WTC11 (cell line): ENCODE measurements around the gene ZNF516. TPM values are rescaled to one million over a fixed set of nuclear protein-coding genes. Genes with fewer than 3 reads are reported as not detected.

Experiments used
- ATAC-seq: fragments of 200-7000 bp; cut with Tn5 transposase; 2 replicates; pipeline ENCODE4 v1.10.0; 2021; ENCODE audit warnings: mild to moderate bottlenecking, moderate library complexity
- CTCF ChIA-PET: fragments of 300-600 bp; sonication (Branson Sonifier 250); formaldehyde crosslinking; loops from one replicate; lab custom pipeline; 2021; ENCODE audit warnings: antibody characterized with exemption; lab: Charles Lee
- POLR2A ChIA-PET: fragments of 350-600 bp; sonication (Branson Sonifier 250); formaldehyde crosslinking; loops from one replicate; lab custom pipeline; 2021; ENCODE audit warnings: antibody characterized with exemption; lab: Charles Lee
- DNase-seq: peaks from one replicate; pipeline ENCODE4 v3.0.0; 2021; ENCODE audit warnings: low spot score
- H3K27ac Mint-ChIP-seq: 2 replicates; pipeline ENCODE4 v1.8.0; 2021; ENCODE audit warnings: mixed read lengths
- H3K27me3 Mint-ChIP-seq: 2 replicates; pipeline ENCODE4 v1.8.0; 2021; ENCODE audit warnings: low read depth, mild to moderate bottlenecking, moderate library complexity, mixed read lengths
- H3K36me3 Mint-ChIP-seq: 2 replicates; pipeline ENCODE4 v1.8.0; 2021; ENCODE audit warnings: mixed read lengths
- H3K4me1 Mint-ChIP-seq: 2 replicates; pipeline ENCODE4 v1.8.0; 2022; ENCODE audit warnings: mixed read lengths
- H3K4me3 Mint-ChIP-seq: 2 replicates; pipeline ENCODE4 v1.8.0; 2021; ENCODE audit warnings: mild to moderate bottlenecking, moderate library complexity, mixed read lengths
- H3K9me3 Mint-ChIP-seq: 2 replicates; pipeline ENCODE4 v1.8.0; 2021; ENCODE audit warnings: mixed read lengths
- NR1H2 ChIP-seq: sonication (generic); formaldehyde crosslinking; IDR thresholded peaks from 2 replicates; pipeline ENCODE4 v1.9.0; 2021; ENCODE audit warnings: mild to moderate bottlenecking, moderate library complexity, missing genetic modification reagents
- RORB ChIP-seq: fragments of 250-450 bp; sonication (Bioruptor Pico); IDR thresholded peaks from 2 replicates; pipeline ENCODE4 v1.9.0; 2021; ENCODE audit warnings: mild to moderate bottlenecking
- TCF7 ChIP-seq: sonication (generic); formaldehyde crosslinking; IDR thresholded peaks from 2 replicates; pipeline ENCODE4 v1.8.0; 2022; ENCODE audit warnings: mild to moderate bottlenecking, low read depth, missing genetic modification reagents, moderate library complexity
- ZNF671 ChIP-seq: fragments of 250-450 bp; sonication (Bioruptor Pico); IDR thresholded peaks from 2 replicates; pipeline ENCODE4 v1.8.0; 2021; ENCODE audit warnings: mild to moderate bottlenecking
- total RNA-seq: library from RNA; stranded (reverse); gene quantifications from 3 replicates; pipeline ENCODE4 v1.2.3, GENCODE V29; 2021
- TF ChIP-seq, protein P1 (sequence below): fragments of 250-450 bp; sonication (Bioruptor Pico); IDR thresholded peaks from 2 replicates; pipeline ENCODE4 v1.9.0; 2021; ENCODE audit warnings: mild to moderate bottlenecking
- TF ChIP-seq, protein P2 (sequence below): sonication (generic); formaldehyde crosslinking; IDR thresholded peaks from 2 replicates; pipeline ENCODE4 v1.8.0; 2023; ENCODE audit warnings: mild to moderate bottlenecking, missing genetic modification reagents
- TF ChIP-seq, protein P3 (sequence below): sonication (generic); formaldehyde crosslinking; IDR thresholded peaks from 2 replicates; pipeline ENCODE4 v1.8.1; 2022; ENCODE audit warnings: low read depth, mild to moderate bottlenecking, moderate library complexity, missing genetic modification reagents, borderline replicate concordance
- TF ChIP-seq, protein P4 (sequence below): sonication (generic); formaldehyde crosslinking; IDR thresholded peaks from 2 replicates; pipeline ENCODE4 v1.8.1; 2022; ENCODE audit warnings: low read depth, missing genetic modification reagents, borderline replicate concordance
- TF ChIP-seq, protein P5 (sequence below): sonication (generic); formaldehyde crosslinking; IDR thresholded peaks from 2 replicates; pipeline ENCODE4 v1.8.1; 2022; ENCODE audit warnings: mild to moderate bottlenecking, missing genetic modification reagents, moderate library complexity, borderline replicate concordance
- TF ChIP-seq, protein P6 (sequence below): sonication (generic); formaldehyde crosslinking; IDR thresholded peaks from 2 replicates; pipeline ENCODE4 v1.8.1; 2023; ENCODE audit warnings: mild to moderate bottlenecking, missing genetic modification reagents, borderline replicate concordance
- TF ChIP-seq, protein P7 (sequence below): sonication (generic); formaldehyde crosslinking; IDR thresholded peaks from 2 replicates; pipeline ENCODE4 v1.8.0; 2022; ENCODE audit warnings: mild to moderate bottlenecking, missing genetic modification reagents

The ZNF516 gene
- total RNA-seq, 1 experiment from 2014 or later = 58.6 TPM

DNA sequence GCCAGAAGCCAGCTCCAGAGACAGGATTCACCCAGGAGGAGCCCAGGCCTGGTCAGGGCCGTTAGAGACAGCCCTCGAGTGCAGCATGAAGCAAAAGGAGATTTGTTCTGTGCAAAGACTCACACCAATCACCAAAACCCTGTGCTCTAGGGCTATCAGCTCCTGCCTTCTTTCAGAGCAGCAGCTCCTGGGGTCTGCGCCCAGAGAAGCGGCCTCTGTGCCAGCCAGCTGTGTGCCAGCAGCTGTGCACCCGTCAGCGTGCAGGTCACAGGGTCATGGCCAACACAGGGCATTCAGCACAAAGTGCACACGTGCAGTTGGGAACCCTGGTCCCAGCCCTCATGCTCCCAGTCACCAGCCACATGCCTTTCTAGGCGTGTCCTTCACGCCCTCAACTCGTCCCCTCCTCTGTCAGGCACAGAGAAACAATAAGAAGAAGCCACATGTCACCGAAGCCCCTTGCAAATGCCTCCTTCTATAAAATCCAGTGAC is 49.3 kb downstream of the ZNF516 start:
- POLR2A ChIA-PET = no interaction called here
- ATAC-seq (no peak), DNase-seq (no peak)
- H3K27me3 Mint-ChIP-seq = peaks cover 5% of the 10 kb centered on the region; the same call in 1 of the 2 replicates
- CTCF ChIA-PET = interaction anchor here (1.1 to 1.6 kb wide), 2 partner anchors 20 to 35 kb away, joined by 3 to 7 read pairs; no protein-coding TSS in a partner anchor
- H3K9me3 Mint-ChIP-seq = no peaks in the 10 kb centered on the region
- peaks cover under 1% of the 10 kb centered on the region for H3K36me3 Mint-ChIP-seq
- TF ChIP-seq, protein P1, sequence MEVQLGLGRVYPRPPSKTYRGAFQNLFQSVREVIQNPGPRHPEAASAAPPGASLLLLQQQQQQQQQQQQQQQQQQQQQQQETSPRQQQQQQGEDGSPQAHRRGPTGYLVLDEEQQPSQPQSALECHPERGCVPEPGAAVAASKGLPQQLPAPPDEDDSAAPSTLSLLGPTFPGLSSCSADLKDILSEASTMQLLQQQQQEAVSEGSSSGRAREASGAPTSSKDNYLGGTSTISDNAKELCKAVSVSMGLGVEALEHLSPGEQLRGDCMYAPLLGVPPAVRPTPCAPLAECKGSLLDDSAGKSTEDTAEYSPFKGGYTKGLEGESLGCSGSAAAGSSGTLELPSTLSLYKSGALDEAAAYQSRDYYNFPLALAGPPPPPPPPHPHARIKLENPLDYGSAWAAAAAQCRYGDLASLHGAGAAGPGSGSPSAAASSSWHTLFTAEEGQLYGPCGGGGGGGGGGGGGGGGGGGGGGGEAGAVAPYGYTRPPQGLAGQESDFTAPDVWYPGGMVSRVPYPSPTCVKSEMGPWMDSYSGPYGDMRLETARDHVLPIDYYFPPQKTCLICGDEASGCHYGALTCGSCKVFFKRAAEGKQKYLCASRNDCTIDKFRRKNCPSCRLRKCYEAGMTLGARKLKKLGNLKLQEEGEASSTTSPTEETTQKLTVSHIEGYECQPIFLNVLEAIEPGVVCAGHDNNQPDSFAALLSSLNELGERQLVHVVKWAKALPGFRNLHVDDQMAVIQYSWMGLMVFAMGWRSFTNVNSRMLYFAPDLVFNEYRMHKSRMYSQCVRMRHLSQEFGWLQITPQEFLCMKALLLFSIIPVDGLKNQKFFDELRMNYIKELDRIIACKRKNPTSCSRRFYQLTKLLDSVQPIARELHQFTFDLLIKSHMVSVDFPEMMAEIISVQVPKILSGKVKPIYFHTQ = no peak
- TF ChIP-seq, protein P2, sequence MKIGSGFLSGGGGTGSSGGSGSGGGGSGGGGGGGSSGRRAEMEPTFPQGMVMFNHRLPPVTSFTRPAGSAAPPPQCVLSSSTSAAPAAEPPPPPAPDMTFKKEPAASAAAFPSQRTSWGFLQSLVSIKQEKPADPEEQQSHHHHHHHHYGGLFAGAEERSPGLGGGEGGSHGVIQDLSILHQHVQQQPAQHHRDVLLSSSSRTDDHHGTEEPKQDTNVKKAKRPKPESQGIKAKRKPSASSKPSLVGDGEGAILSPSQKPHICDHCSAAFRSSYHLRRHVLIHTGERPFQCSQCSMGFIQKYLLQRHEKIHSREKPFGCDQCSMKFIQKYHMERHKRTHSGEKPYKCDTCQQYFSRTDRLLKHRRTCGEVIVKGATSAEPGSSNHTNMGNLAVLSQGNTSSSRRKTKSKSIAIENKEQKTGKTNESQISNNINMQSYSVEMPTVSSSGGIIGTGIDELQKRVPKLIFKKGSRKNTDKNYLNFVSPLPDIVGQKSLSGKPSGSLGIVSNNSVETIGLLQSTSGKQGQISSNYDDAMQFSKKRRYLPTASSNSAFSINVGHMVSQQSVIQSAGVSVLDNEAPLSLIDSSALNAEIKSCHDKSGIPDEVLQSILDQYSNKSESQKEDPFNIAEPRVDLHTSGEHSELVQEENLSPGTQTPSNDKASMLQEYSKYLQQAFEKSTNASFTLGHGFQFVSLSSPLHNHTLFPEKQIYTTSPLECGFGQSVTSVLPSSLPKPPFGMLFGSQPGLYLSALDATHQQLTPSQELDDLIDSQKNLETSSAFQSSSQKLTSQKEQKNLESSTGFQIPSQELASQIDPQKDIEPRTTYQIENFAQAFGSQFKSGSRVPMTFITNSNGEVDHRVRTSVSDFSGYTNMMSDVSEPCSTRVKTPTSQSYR (CRISPR knock-in tag) = no peak
- TF ChIP-seq, protein P3, sequence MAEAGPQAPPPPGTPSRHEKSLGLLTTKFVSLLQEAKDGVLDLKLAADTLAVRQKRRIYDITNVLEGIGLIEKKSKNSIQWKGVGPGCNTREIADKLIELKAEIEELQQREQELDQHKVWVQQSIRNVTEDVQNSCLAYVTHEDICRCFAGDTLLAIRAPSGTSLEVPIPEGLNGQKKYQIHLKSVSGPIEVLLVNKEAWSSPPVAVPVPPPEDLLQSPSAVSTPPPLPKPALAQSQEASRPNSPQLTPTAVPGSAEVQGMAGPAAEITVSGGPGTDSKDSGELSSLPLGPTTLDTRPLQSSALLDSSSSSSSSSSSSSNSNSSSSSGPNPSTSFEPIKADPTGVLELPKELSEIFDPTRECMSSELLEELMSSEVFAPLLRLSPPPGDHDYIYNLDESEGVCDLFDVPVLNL (CRISPR knock-in tag) = no peak
- TF ChIP-seq ZNF671 (CRISPR knock-in tag) (no peak), TCF7 (CRISPR knock-in tag) (no peak), RORB (CRISPR knock-in tag) (no peak), NR1H2 (CRISPR knock-in tag) (no peak)
- TF ChIP-seq, protein P4, sequence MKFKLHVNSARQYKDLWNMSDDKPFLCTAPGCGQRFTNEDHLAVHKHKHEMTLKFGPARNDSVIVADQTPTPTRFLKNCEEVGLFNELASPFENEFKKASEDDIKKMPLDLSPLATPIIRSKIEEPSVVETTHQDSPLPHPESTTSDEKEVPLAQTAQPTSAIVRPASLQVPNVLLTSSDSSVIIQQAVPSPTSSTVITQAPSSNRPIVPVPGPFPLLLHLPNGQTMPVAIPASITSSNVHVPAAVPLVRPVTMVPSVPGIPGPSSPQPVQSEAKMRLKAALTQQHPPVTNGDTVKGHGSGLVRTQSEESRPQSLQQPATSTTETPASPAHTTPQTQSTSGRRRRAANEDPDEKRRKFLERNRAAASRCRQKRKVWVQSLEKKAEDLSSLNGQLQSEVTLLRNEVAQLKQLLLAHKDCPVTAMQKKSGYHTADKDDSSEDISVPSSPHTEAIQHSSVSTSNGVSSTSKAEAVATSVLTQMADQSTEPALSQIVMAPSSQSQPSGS (CRISPR knock-in tag) = no peak
- TF ChIP-seq, protein P5, sequence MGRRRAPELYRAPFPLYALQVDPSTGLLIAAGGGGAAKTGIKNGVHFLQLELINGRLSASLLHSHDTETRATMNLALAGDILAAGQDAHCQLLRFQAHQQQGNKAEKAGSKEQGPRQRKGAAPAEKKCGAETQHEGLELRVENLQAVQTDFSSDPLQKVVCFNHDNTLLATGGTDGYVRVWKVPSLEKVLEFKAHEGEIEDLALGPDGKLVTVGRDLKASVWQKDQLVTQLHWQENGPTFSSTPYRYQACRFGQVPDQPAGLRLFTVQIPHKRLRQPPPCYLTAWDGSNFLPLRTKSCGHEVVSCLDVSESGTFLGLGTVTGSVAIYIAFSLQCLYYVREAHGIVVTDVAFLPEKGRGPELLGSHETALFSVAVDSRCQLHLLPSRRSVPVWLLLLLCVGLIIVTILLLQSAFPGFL (CRISPR knock-in tag) = no peak
- TF ChIP-seq, protein P6, sequence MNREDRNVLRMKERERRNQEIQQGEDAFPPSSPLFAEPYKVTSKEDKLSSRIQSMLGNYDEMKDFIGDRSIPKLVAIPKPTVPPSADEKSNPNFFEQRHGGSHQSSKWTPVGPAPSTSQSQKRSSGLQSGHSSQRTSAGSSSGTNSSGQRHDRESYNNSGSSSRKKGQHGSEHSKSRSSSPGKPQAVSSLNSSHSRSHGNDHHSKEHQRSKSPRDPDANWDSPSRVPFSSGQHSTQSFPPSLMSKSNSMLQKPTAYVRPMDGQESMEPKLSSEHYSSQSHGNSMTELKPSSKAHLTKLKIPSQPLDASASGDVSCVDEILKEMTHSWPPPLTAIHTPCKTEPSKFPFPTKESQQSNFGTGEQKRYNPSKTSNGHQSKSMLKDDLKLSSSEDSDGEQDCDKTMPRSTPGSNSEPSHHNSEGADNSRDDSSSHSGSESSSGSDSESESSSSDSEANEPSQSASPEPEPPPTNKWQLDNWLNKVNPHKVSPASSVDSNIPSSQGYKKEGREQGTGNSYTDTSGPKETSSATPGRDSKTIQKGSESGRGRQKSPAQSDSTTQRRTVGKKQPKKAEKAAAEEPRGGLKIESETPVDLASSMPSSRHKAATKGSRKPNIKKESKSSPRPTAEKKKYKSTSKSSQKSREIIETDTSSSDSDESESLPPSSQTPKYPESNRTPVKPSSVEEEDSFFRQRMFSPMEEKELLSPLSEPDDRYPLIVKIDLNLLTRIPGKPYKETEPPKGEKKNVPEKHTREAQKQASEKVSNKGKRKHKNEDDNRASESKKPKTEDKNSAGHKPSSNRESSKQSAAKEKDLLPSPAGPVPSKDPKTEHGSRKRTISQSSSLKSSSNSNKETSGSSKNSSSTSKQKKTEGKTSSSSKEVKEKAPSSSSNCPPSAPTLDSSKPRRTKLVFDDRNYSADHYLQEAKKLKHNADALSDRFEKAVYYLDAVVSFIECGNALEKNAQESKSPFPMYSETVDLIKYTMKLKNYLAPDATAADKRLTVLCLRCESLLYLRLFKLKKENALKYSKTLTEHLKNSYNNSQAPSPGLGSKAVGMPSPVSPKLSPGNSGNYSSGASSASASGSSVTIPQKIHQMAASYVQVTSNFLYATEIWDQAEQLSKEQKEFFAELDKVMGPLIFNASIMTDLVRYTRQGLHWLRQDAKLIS (CRISPR knock-in tag) = no peak
- TF ChIP-seq, protein P7, sequence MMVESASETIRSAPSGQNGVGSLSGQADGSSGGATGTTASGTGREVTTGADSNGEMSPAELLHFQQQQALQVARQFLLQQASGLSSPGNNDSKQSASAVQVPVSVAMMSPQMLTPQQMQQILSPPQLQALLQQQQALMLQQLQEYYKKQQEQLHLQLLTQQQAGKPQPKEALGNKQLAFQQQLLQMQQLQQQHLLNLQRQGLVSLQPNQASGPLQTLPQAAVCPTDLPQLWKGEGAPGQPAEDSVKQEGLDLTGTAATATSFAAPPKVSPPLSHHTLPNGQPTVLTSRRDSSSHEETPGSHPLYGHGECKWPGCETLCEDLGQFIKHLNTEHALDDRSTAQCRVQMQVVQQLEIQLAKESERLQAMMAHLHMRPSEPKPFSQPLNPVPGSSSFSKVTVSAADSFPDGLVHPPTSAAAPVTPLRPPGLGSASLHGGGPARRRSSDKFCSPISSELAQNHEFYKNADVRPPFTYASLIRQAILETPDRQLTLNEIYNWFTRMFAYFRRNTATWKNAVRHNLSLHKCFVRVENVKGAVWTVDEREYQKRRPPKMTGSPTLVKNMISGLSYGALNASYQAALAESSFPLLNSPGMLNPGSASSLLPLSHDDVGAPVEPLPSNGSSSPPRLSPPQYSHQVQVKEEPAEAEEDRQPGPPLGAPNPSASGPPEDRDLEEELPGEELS (CRISPR knock-in tag) = no peak
- H3K4me3 Mint-ChIP-seq = no peak overlapping the region
- H3K27ac Mint-ChIP-seq = peak overlapping the region; percentile 36; the same call in 1 of the 2 replicates
- H3K4me1 Mint-ChIP-seq = peaks cover 50% of the 10 kb centered on the region
